GM11168 (cell line): ENCODE measurements around the gene PVR.
"Not testable (repeated sequence)": the region's sequence is repeated elsewhere in the genome, so short reads cannot be mapped to it uniquely, and the experiment has no call there.

Source experiments
- in situ Hi-C: fragments of 300-500 bp; cut with MboI; formaldehyde crosslinking; loops from one replicate; pipeline ENCODE4 v1.12.0; 2022; ENCODE audit warnings: low sequenced_read_pairs; ENCODE audit not compliant: unreplicated experiment

PVR gene

GRCh38 chr19:44643605-44644401 is at the start of gene PVR:
Gene PVR, plus strand, starts transcription at chr19:44643910. Its CDS starts 187 bp downstream, at chr19:44644097.
- in situ Hi-C loops = no loop called here

- in situ Hi-C loops = no loop called here
Observed at GRCh38 chr19:44596428-44597130, 47.1 kb upstream of the PVR start.

- in situ Hi-C loops = no loop called here
Observed at GRCh38 chr19:44597131-44597491, 46.6 kb upstream of the PVR start.

- in situ Hi-C loops = no loop called here
Observed at GRCh38 chr19:44598355-44598754, 45.4 kb upstream of the PVR start.

- in situ Hi-C loops = no loop called here
Observed at GRCh38 chr19:44598880-44599279, 44.8 kb upstream of the PVR start.

GRCh38 chr19:44600466-44600865 is 43.2 kb upstream of the PVR start:
- in situ Hi-C loops = no loop called here

GRCh38 chr19:44602081-44602480 is 41.6 kb upstream of the PVR start:
- in situ Hi-C loops = no loop called here

GRCh38 chr19:44603201-44603945 is 40.3 kb upstream of the PVR start:
- in situ Hi-C loops = no loop called here

GRCh38 chr19:44604241-44604640 is 39.5 kb upstream of the PVR start:
- in situ Hi-C loops = no loop called here

- in situ Hi-C loops = no loop called here
Observed at GRCh38 chr19:44605547-44605946, 38.2 kb upstream of the PVR start.

- in situ Hi-C loops = no loop called here
Observed at GRCh38 chr19:44607049-44607448, 36.7 kb upstream of the PVR start.

- in situ Hi-C loops = no loop called here
Observed at GRCh38 chr19:44607917-44608316, 35.8 kb upstream of the PVR start.

GRCh38 chr19:44608391-44608821 is 35.3 kb upstream of the PVR start:
- in situ Hi-C loops = no loop called here

GRCh38 chr19:44609219-44609618 is 34.5 kb upstream of the PVR start:
- in situ Hi-C loops = no loop called here

- in situ Hi-C loops = not testable (repeated sequence)
Observed at GRCh38 chr19:44610497-44610896, 33.2 kb upstream of the PVR start.

GRCh38 chr19:44611812-44612295 is 31.9 kb upstream of the PVR start:
- in situ Hi-C loops = no loop called here

- in situ Hi-C loops = no loop called here
Observed at GRCh38 chr19:44613295-44614178, 30.2 kb upstream of the PVR start, which contains the start of gene IGSF23. Gene IGSF23, plus strand, starts transcription at chr19:44613563. Its CDS starts 83 bp downstream, at chr19:44613646.

- in situ Hi-C loops = no loop called here
Observed at GRCh38 chr19:44614313-44614712, 29.4 kb upstream of the PVR start.

- in situ Hi-C loops = no loop called here
Observed at GRCh38 chr19:44615863-44616247, 27.9 kb upstream of the PVR start.
